NCI-H226 (cell line): ENCODE data around the gene KHDC4.
"Not testable (repeated sequence)": the region's sequence is repeated elsewhere in the genome, so short reads cannot be mapped to it uniquely, and the experiment has no call there.

ENCODE experiments used
- DNase-seq: peaks from one replicate; pipeline ENCODE4 v3.0.0-alpha.2; 2015

The KHDC4 gene

DNA sequence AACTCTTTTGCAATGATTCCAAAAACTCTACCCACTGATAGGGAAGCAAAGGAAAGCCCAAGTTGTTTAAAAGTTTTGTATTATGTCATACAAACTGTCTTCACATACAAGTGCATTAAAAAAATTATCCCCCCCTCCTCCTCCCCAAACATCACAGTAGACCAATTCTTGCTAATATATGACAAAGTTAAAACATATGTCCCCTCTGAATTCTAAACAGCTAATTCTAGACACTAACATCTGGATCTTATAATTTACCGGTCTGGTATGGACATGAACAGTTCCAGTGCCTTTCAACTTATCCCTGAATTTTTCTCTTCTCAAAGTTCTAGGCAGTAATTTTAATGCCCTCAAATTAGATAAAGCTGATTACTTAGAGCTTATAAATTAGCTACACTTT lies 36.5 kb downstream of the KHDC4 start:
- no peak for DNase-seq

DNA sequence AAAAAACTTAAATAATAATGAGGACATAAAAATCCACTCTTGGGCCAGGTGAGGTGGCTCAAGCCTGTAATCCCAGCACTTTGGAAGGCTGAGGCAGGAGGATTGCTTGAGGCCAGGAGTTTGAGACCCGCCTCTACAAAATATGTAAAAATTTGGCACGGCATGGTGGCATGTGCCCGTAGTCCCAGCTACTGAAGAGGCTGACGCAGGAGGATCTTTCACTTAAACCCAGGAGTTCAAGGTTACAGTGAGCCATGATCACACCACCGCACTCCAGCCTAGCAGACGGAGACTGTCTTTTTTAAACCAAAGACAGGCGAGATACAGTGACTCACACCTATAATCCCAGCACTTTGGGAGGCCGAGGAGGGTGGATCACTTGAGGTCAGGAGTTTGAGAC lies 37.7 kb downstream of the KHDC4 start:
- not testable (repeated sequence) for DNase-seq

DNA sequence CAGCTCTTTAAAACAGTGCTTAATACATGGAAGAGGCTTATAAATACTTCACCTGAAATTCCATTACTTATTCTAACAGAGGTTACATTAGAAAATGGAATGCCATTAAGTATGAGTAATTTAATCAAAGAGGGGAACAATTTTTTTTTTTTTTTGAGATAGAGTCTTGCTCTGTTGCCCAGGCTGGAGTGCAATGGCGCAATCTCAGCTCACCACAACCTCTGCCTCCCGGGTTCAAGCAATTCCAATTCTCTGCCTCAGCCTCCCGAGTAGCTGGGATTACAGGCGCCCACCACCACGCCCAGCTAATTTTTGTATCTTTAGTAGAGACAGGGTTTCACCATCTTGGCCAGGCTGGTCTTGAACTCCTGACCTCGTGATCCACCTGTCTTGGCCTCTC lies 38.6 kb downstream of the KHDC4 start:
- not testable (repeated sequence) for DNase-seq

- peak; percentile 63 for DNase-seq
Observed at GRCh38 chr1:155893389-155894142, 40.6 kb downstream of the KHDC4 start.

DNA sequence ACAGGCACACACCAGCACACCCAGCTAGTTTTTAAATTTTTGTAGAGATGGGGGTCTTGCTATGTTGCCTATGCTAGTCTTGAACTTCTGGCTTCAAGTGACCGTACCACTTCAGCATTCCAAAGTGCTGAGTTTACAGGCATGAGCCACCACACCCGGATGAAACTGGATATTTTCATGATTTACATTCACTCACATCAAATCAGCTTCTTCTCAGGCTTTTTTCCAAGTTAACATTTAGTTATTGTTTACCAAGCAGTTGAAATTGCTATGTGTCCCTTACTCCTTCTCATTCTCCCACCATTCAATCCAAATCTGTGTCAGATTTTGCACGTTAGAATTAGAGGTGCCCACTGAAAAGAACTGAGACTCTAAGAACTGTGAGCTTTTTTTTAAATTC lies 41.4 kb downstream of the KHDC4 start:
- DNase-seq: peak; percentile 72

GRCh38 chr1:155890251-155890650 lies 44.0 kb downstream of the KHDC4 start:
- peak; percentile 9 for DNase-seq

DNA sequence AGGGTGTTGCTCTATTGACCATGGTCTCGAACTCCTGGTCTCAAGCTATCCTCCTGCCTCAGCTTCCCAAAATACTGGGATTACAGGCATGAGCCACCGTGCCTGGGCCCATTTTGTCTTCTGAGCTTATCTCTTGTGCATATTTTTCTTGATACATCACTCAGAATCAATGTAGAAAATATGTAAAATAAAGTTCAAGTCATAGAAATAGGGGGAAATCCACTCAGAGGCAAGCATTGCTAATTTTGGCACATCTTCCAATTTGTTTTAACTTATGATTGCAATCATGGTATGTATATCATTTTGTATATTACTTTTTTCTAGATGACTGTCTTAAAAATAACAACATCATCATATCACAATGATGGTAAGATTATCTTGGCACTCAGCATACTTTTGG lies 44.6 kb downstream of the KHDC4 start:
- DNase-seq: peak; percentile 57

DNA sequence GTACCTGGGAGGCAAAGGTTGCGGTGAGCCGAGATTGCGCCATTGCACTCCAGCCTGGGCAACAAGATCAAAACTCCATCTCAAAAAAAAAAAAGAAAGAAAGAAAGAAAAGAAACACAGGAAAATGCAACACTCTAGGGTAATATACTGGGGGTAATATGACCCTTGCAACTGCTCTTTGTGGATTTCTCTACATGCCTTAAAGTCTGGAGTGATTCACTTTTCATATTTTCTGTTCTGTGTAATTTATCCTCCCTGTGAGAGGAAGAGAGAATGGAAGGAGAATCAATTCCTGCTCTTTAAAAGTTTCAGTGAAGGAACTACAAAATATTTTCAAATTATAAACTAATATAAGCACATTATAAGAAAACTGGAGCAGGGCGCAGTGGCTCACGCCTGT lies 45.7 kb downstream of the KHDC4 start:
- DNase-seq: no peak

DNA sequence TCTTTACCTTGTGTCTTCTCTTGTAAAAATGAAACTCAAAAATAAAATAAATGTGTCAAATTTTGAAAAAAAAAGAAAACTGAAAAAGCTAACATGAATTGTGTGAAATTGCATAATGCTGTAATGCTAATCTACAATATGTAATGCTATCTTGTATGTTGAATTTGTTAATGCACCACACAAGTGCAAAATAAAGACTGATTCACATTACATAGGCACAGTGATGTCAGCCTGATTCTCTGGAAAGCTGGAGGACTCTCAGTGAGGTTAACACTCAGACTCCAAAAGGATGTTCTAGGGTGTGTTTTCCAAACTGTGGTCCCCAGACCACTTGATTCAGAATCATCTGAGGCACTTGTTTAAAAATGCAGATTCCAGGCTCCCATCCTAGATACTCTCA lies 49.2 kb downstream of the KHDC4 start:
- no peak for DNase-seq

DNA sequence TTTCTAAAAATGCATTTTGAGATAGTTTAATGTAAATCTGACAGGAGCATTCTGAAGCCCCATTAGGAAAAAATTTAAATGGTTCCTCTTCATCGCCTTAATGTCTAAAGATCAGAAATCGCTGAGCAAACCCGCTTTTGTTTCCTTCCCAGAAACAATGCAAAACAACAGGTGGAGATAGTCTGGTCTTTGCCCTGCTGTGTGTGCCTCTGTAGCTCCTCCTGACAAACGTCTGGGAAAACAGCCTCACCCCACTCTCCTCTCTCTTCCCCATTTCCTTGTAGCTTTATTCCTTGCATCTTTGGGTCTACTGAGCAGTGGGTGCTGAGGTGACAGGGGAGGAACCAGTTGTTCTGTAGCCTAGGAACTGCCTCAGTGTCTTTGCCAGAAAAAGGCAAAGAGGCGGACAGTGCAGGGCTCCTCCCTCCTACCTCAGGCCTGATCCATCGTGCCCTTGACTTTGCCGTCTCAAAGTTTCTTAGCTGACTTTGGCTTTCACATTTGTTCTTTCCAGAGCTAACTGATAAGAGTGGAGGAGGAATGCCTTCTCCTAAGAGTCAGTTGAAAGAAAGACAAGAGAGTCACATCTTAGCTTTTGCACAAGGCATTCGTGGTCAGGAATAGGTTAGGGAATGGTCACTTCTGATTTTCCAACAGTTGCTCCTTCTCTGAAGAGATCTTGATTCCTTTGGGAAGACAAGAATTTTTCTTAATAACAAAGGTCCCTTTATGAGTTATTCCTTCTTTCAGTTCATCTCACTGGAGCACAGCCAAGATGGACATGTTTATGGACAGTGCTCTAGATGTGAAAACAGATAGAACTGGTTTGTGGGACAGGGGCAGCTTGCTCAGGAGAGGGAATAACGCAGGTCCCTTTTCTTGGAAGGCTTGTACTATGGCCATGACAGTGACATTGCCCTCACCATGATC lies 49.9 kb downstream of the KHDC4 start:
- DNase-seq: peak; percentile 20

GRCh38 chr1:155882766-155883165 lies 51.4 kb downstream of the KHDC4 start:
- no peak for DNase-seq

DNA sequence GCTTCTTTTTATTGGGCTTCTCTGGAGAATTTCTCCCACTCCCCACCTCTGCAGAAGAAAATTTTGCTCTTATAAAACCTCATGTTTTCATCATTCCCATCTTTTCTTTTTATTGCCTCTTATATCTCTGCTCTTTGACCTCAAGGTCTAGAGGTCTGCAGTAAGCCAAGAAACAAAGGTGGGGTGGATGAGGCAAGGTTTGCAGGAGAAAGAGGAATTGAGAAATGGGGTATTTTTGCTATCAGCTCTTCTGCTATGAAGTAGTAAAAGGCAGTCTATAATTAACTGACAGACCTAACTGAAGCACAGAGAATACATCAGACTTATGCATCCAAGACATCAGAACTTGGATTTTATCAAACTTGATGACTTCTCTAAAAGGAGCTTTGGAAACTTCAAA lies 52.0 kb downstream of the KHDC4 start:
- DNase-seq: no peak

DNA sequence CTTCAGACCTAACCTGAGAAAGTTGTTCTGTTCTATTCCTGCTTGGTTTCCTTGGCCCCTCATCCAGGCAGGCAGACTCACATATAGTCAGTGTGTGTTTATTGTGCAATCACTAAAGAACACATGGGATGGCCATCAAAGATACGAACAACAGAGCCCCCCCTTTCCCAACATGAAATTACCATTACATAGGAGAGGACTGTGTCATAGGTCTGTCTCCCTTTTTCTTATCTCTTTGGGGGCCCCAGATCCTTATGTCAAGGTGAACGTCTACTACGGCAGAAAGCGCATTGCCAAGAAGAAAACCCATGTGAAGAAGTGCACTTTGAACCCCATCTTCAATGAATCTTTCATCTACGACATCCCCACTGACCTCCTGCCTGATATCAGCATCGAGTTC lies 53.3 kb downstream of the KHDC4 start:
- DNase-seq: no peak

- DNase-seq: no peak
Observed at GRCh38 chr1:155880251-155880650, 54.0 kb downstream of the KHDC4 start.

- no peak for DNase-seq
Observed at GRCh38 chr1:155877945-155878344, 56.3 kb downstream of the KHDC4 start.

DNA sequence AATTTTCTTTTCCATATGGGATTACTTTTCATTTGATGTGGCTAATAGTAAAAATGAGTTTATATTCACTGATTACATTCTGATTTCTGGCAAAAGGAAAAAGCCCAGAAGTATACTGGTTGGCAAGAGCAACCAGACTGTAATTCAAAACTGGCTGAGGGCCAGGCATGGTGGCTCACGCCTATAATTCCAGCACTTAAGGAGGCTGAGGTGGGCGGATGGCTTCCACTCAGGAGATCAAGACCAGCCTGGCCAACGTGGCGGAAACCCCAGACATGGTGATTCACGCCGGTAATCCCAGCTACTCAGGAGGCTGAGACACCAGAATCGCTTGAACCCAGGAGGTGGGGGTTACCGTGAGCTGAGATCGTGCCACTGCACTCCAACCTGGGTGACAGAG lies 60.4 kb downstream of the KHDC4 start:
- peak; percentile 21 for DNase-seq

- no peak for DNase-seq
Observed at GRCh38 chr1:155872527-155872926, 61.7 kb downstream of the KHDC4 start.

- DNase-seq: no peak
Observed at GRCh38 chr1:155871390-155871789, 62.8 kb downstream of the KHDC4 start.

- no peak for DNase-seq
Observed at GRCh38 chr1:155867766-155868165, 66.4 kb downstream of the KHDC4 start.

- DNase-seq: no peak
Observed at GRCh38 chr1:155864393-155864792, 69.8 kb downstream of the KHDC4 start.
